Gastroesophageal sphincter (tissue), 3 donors: ENCODE measurements around the gene IL4R.

Source experiments
- EP300 ChIP-seq: sonication (generic); formaldehyde crosslinking; IDR thresholded peaks from one replicate; pipeline ENCODE4 v1.6.1; 2017; ENCODE audit warnings: antibody characterized with exemption, mild to moderate bottlenecking
- TF ChIP-seq, protein P1 (sequence below), 4 experiments: fragments of 200-600 bp in 2 of 4; fragments of 450-650 bp in 2 of 4; sonication (generic) in 1 of 4; IDR thresholded peaks; one replicate each; pipeline ENCODE4 v1.5.1; 2017 to 2019; ENCODE audit warnings: antibody characterized with exemption in 4 of 4, mild to moderate bottlenecking in 2 of 4, moderate library complexity in 2 of 4

DNA sequence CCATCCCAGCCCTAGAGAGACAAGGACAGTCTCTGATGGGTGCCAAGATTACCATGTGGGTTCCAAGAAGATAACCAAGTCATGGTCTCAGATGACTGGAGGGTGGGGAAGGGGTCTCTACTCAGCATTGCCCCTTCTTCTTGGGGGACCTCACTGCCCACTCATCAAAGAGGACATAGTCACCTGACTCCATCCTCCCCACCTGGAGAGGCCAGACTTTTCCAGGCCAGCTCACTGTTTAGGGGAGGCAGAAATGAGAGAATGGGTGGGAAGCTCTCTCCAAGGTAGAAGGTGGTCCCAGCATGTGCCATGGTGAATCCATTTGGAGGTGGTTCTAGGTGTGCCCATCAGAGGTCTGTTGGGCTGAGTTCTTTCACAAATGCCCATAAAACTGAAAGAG lies 67.5 kb downstream of the IL4R start:
- TF ChIP-seq, protein P1, sequence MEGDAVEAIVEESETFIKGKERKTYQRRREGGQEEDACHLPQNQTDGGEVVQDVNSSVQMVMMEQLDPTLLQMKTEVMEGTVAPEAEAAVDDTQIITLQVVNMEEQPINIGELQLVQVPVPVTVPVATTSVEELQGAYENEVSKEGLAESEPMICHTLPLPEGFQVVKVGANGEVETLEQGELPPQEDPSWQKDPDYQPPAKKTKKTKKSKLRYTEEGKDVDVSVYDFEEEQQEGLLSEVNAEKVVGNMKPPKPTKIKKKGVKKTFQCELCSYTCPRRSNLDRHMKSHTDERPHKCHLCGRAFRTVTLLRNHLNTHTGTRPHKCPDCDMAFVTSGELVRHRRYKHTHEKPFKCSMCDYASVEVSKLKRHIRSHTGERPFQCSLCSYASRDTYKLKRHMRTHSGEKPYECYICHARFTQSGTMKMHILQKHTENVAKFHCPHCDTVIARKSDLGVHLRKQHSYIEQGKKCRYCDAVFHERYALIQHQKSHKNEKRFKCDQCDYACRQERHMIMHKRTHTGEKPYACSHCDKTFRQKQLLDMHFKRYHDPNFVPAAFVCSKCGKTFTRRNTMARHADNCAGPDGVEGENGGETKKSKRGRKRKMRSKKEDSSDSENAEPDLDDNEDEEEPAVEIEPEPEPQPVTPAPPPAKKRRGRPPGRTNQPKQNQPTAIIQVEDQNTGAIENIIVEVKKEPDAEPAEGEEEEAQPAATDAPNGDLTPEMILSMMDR (IDR thresholded peaks at IDR 0.05), result no peak
- no peak for TF ChIP-seq EP300
